Right atrium auricular region (tissue), 2 donors: ENCODE results near the gene CAST. TPM values are rescaled to one million over a fixed set of nuclear protein-coding genes. Genes with fewer than 3 reads are reported as not detected.

Experiments used
- DNase-seq: peaks from one replicate; pipeline ENCODE4 v3.0.0-alpha.2; 2019; ENCODE audit warnings: low spot score
- H3K27ac ChIP-seq, 2 donors: fragments of 200-600 bp; sonication (generic); 1 replicate in 1 of 2; 2 replicates in 1 of 2; pipeline ENCODE4 v1.5.1; 2016 to 2019
- H3K27me3 ChIP-seq, 2 donors: fragments of 200-600 bp; sonication (generic); one replicate each; pipeline versions ENCODE4 v1.5.1 to v1.6.0; 2017 to 2019
- H3K36me3 ChIP-seq: fragments of 200-600 bp; sonication (generic); one replicate; pipeline ENCODE4 v1.5.1; 2016
- H3K4me1 ChIP-seq, 2 donors: fragments of 200-600 bp; sonication (generic); one replicate each; pipeline versions ENCODE4 v1.5.1 to v1.6.0; 2017 to 2019
- H3K4me3 ChIP-seq, 2 donors: fragments of 200-600 bp; sonication (generic); 1 replicate in 1 of 2; 2 replicates in 1 of 2; pipeline ENCODE4 v1.5.1; 2017 to 2019; ENCODE audit warnings: mild to moderate bottlenecking in 1 of 2, moderate library complexity in 1 of 2
- H3K9me3 ChIP-seq, 2 donors: fragments of 200-600 bp; sonication (generic); one replicate each; pipeline ENCODE4 v1.5.1; 2019
- CTCF ChIP-seq, 2 donors: fragments of 200-600 bp; sonication (generic); IDR thresholded peaks; one replicate each; pipeline ENCODE4 v1.5.1; 2019; ENCODE audit warnings: antibody characterized with exemption in 2 of 2
- total RNA-seq, 2 donors: library from RNA; depleted of rRNA; stranded (reverse); fragments of >200 nt; gene quantifications; one replicate each; pipeline ENCODE4 v1.1.0, GENCODE V29; 2016

CAST gene
- total RNA-seq, 2 donors from 2014 or later = 439 to 631 TPM

- no peak for TF ChIP-seq CTCF (IDR thresholded peaks at IDR 0.05)
- no peak overlapping the region for H3K27ac ChIP-seq
- no peaks in the 10 kb centered on the region for H3K36me3 ChIP-seq
- no peak overlapping the region for H3K4me3 ChIP-seq
- H3K4me1 ChIP-seq = no peaks in the 10 kb centered on the region
- no peaks in the 10 kb centered on the region for H3K27me3 ChIP-seq
- H3K9me3 ChIP-seq = no peaks in the 10 kb centered on the region
- no peak for DNase-seq
Measured at GRCh38 chr5:96648593-96648992, 13.6 kb upstream of the CAST start.

GRCh38 chr5:96649251-96649662 lies 12.9 kb upstream of the CAST start:
- H3K36me3 ChIP-seq = no peaks in the 10 kb centered on the region
- no peaks in the 10 kb centered on the region for H3K4me1 ChIP-seq
- no peaks in the 10 kb centered on the region for H3K27me3 ChIP-seq
- H3K9me3 ChIP-seq = no peaks in the 10 kb centered on the region
- H3K4me3 ChIP-seq = no peak overlapping the region
- no peak for TF ChIP-seq CTCF (IDR thresholded peaks at IDR 0.05)
- no peak for DNase-seq
- H3K27ac ChIP-seq = no peak overlapping the region

GRCh38 chr5:96649681-96650540 lies 12.3 kb upstream of the CAST start:
- Histone ChIP-seq H3K4me3 (no peak overlapping the region), H3K4me1 (no peaks in the 10 kb centered on the region), H3K27ac (no peak overlapping the region), H3K9me3 (no peaks in the 10 kb centered on the region), H3K36me3 (no peaks in the 10 kb centered on the region), H3K27me3 (no peaks in the 10 kb centered on the region)
- TF ChIP-seq CTCF (IDR thresholded peaks at IDR 0.05) = no peak
- no peak for DNase-seq

GRCh38 chr5:96651047-96651446 lies 11.1 kb upstream of the CAST start:
- Histone ChIP-seq H3K4me1 (no peaks in the 10 kb centered on the region), H3K27me3 (no peaks in the 10 kb centered on the region), H3K9me3 (no peaks in the 10 kb centered on the region), H3K4me3 (no peak overlapping the region), H3K36me3 (no peaks in the 10 kb centered on the region), H3K27ac (no peak overlapping the region)
- no peak for TF ChIP-seq CTCF (IDR thresholded peaks at IDR 0.05)
- DNase-seq = no peak

- Histone ChIP-seq H3K9me3 (no peaks in the 10 kb centered on the region), H3K4me3 (no peak overlapping the region), H3K27ac (no peak overlapping the region), H3K36me3 (no peaks in the 10 kb centered on the region), H3K4me1 (no peaks in the 10 kb centered on the region), H3K27me3 (no peaks in the 10 kb centered on the region)
- no peak for DNase-seq
- peak in 1 of 2 donors; percentile 39 for TF ChIP-seq CTCF (IDR thresholded peaks at IDR 0.05)
Measured at GRCh38 chr5:96651948-96652753, 10.0 kb upstream of the CAST start.
